CD4-positive, alpha-beta T cell treated with Interleukin-4 for 4 hours (primary cell): Measurements from ENCODE around the gene ZNF653.

Experiments
- DNase-seq: peaks from one replicate; pipeline ENCODE4 v3.0.0-alpha.2; 2020

ZNF653 gene

GRCh38 chr19:11510444-11510843 lies 4.8 kb upstream of the ZNF653 start:
- DNase-seq, result no peak

- no peak for DNase-seq
Observed at GRCh38 chr19:11507370-11508078, 1.9 kb upstream of the ZNF653 start.

GRCh38 chr19:11506967-11507366 lies 1.3 kb upstream of the ZNF653 start:
- DNase-seq, result no peak

- DNase-seq, result no peak
Observed at GRCh38 chr19:11506101-11506555, 489 bp upstream of the ZNF653 start.

- DNase-seq, result peak; percentile 94
Observed at GRCh38 chr19:11505032-11505503, 571 bp downstream of the ZNF653 start.

GRCh38 chr19:11504502-11505031 lies 1.1 kb downstream of the ZNF653 start:
- DNase-seq, result no peak

GRCh38 chr19:11499890-11500420 lies 5.7 kb downstream of the ZNF653 start:
- DNase-seq, result no peak

- DNase-seq, result no peak
Observed at GRCh38 chr19:11499220-11499726, 6.4 kb downstream of the ZNF653 start.

GRCh38 chr19:11496391-11497163 lies 9.1 kb downstream of the ZNF653 start:
- DNase-seq, result peak; percentile 39

- no peak for DNase-seq
Observed at GRCh38 chr19:11495885-11496284, 9.8 kb downstream of the ZNF653 start.

- no peak for DNase-seq
Observed at GRCh38 chr19:11495481-11495880, 10.2 kb downstream of the ZNF653 start.

- DNase-seq, result no peak
Observed at GRCh38 chr19:11494634-11495285, 10.9 kb downstream of the ZNF653 start.

- no peak for DNase-seq
Observed at GRCh38 chr19:11489378-11489777, 16.3 kb downstream of the ZNF653 start.

GRCh38 chr19:11486661-11487503 lies 18.8 kb downstream of the ZNF653 start:
- no peak for DNase-seq

- DNase-seq, result no peak
Observed at GRCh38 chr19:11485245-11485837, 20.3 kb downstream of the ZNF653 start.

- DNase-seq, result no peak
Observed at GRCh38 chr19:11483366-11484111, 22.1 kb downstream of the ZNF653 start.

- DNase-seq, result peak; percentile 76
Observed at GRCh38 chr19:11482384-11483050, 23.1 kb downstream of the ZNF653 start.

GRCh38 chr19:11481534-11482383 lies 23.9 kb downstream of the ZNF653 start:
- DNase-seq, result peak; percentile 62
